ENCODE data around the gene CDH11. TPM values are rescaled to one million over a fixed set of nuclear protein-coding genes. Genes with fewer than 3 reads are reported as not detected.

Gene CDH11
- total and polyA plus RNA-seq, 10 of the 15 experiments (the other 5 are each of a cell fraction or from before 2014, with no cell fraction given) = 0.31 to 9.7 (median 0.87) TPM

DNA sequence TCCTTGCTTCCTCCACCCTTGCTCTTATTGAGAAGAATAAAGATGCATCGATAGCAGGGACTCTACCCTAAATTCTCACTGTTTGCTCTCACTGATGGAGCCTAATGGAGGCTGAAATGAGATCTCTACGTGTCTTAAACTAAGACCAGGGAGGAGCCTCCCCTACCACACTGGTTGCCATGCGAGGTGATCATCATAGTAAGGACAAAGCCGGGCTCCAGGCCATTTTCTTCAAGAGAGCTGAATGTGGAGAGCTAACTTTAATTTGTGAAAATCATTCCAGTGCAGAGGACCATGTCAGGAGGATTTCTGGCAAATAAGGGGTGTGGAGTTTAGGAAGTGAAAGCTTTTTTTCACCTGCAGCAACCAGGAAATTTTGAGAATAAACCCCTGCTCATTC, 5.6 kb downstream of the CDH11 start:
- Histone ChIP-seq H3K27me3 (replicated peaks in 1 of 2; ENCODE audit: control insufficient read depth in 2 of 2, insufficient read depth in 2 of 2, low read length in 1 of 2) (no peaks in the 10 kb centered on the region; a peak in 2 of 4 replicates), H3K4me3 (no peak overlapping the region), H3K79me2 (ENCODE audit: control insufficient read depth, insufficient read depth, low read length) (no peaks in the 10 kb centered on the region), H3K27ac (ENCODE audit: control insufficient read depth, insufficient read depth) (no peak overlapping the region), H3K36me3 (ENCODE audit: control insufficient read depth in 2 of 2, insufficient read depth in 2 of 2, low read length in 1 of 2) (no peaks in the 10 kb centered on the region), H3K9me3 (replicated peaks; ENCODE audit: control insufficient read depth, insufficient read depth, low read length) (no peaks in the 10 kb centered on the region), H3K4me2 (ENCODE audit: control insufficient read depth, insufficient read depth) (no peak overlapping the region), H4K20me1 (ENCODE audit: control insufficient read depth, insufficient read depth) (no peaks in the 10 kb centered on the region), H3K9ac (ENCODE audit: control insufficient read depth, insufficient read depth, low read length) (no peak overlapping the region), H3K4me1 (ENCODE audit: control insufficient read depth, insufficient read depth, low read length) (no peaks in the 10 kb centered on the region), H2AFZ (ENCODE audit: control insufficient read depth, low read depth, low read length) (no peak overlapping the region)
- DNase-seq (ENCODE audit: low read depth, low spot score) (no peak), FAIRE-seq (no peak), ATAC-seq (no peak)
- BruUV-seq (replicated peaks) = no TSS peak
- in situ Hi-C loops (cut with MboI) = loop anchor here (5.0 to 25.0 kb wide), 2 partner anchors 1029 to 1754 kb away; no protein-coding TSS in a partner anchor
- intact Hi-C loops (cut with micrococcal nuclease; ENCODE audit: unreplicated experiment) = loop anchor here (5.0 to 10.0 kb wide), 2 partner anchors 221 to 1029 kb away; no protein-coding TSS in a partner anchor
- RAD21 ChIA-PET (ENCODE audit: unreplicated experiment) = no interaction called here
- POLR2A ChIA-PET = no interaction called here
- SMC1A ChIA-PET (ENCODE audit: uncharacterized antibody, unreplicated experiment) = interaction anchor here (1.4 to 1.6 kb wide), 2 partner anchors 11 to 1654 kb away, joined by 3 to 6 read pairs; no protein-coding TSS in a partner anchor
- CTCF ChIA-PET = interaction anchor here (1.0 to 1.6 kb wide), 5 partner anchors 9 to 1655 kb away, joined by 3 to 5 read pairs (median 4); no protein-coding TSS in a partner anchor
- WGBS (ENCODE audit: insufficient coverage, insufficient replicate concordance, low lambda C conversion rate, missing lambda C conversion rate) = 4% methylated on average over 4 of the region's 4 CpGs
- TF ChIP-seq CBX5 (IDR thresholded peaks at IDR 0.05; ENCODE audit: low read depth) = no peak

DNA sequence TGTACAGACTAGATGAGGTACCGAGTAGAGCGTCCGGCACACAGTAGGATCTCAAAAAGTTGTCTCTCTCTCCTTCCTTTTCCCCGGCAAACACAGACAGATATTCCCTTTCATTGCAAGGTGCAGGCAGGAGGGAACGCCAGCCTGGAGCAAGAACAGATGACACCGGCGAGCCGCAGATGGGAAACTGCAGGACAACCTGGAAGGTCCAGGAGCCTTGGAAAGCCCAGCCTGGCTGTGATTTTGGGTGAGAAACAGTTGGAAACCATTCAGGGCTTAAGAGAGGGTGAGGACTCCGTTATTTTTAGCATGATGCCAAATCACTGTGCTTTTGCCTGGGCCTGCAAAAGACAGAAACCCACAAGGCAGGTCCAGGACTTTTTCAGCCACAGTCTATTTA, 7.3 kb downstream of the CDH11 start:
- POLR2A ChIA-PET = no interaction called here
- TF ChIP-seq CBX3 (IDR thresholded peaks at IDR 0.05; ENCODE audit: borderline replicate concordance, low read depth) (no peak), YY1 (IDR thresholded peaks at IDR 0.05; ENCODE audit: low read depth, low read length) (no peak), FOS (IDR thresholded peaks at IDR 0.05; ENCODE audit: borderline replicate concordance, extremely low read depth, insufficient read length) (no peak), PML (IDR thresholded peaks at IDR 0.05; ENCODE audit: low read length) (no peak), HDGF (IDR thresholded peaks at IDR 0.05) (no peak), BRCA1 (IDR thresholded peaks at IDR 0.05; ENCODE audit: low read depth, low read length) (no peak), MTA3 (IDR thresholded peaks at IDR 0.05; ENCODE audit: borderline replicate concordance, low read length) (no peak), RBBP5 (conservative IDR thresholded peaks at IDR 0.05) (no peak), ZBED1 (IDR thresholded peaks at IDR 0.05; ENCODE audit: borderline replicate concordance) (no peak)
- TF ChIP-seq, protein P1, sequence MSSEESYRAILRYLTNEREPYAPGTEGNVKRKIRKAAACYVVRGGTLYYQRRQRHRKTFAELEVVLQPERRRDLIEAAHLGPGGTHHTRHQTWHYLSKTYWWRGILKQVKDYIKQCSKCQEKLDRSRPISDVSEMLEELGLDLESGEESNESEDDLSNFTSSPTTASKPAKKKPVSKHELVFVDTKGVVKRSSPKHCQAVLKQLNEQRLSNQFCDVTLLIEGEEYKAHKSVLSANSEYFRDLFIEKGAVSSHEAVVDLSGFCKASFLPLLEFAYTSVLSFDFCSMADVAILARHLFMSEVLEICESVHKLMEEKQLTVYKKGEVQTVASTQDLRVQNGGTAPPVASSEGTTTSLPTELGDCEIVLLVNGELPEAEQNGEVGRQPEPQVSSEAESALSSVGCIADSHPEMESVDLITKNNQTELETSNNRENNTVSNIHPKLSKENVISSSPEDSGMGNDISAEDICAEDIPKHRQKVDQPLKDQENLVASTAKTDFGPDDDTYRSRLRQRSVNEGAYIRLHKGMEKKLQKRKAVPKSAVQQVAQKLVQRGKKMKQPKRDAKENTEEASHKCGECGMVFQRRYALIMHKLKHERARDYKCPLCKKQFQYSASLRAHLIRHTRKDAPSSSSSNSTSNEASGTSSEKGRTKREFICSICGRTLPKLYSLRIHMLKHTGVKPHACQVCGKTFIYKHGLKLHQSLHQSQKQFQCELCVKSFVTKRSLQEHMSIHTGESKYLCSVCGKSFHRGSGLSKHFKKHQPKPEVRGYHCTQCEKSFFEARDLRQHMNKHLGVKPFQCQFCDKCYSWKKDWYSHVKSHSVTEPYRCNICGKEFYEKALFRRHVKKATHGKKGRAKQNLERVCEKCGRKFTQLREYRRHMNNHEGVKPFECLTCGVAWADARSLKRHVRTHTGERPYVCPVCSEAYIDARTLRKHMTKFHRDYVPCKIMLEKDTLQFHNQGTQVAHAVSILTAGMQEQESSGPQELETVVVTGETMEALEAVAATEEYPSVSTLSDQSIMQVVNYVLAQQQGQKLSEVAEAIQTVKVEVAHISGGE (CRISPR knock-in tag; IDR thresholded peaks at IDR 0.05) = no peak
- TF ChIP-seq, protein P2, sequence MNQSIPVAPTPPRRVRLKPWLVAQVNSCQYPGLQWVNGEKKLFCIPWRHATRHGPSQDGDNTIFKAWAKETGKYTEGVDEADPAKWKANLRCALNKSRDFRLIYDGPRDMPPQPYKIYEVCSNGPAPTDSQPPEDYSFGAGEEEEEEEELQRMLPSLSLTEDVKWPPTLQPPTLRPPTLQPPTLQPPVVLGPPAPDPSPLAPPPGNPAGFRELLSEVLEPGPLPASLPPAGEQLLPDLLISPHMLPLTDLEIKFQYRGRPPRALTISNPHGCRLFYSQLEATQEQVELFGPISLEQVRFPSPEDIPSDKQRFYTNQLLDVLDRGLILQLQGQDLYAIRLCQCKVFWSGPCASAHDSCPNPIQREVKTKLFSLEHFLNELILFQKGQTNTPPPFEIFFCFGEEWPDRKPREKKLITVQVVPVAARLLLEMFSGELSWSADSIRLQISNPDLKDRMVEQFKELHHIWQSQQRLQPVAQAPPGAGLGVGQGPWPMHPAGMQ (IDR thresholded peaks at IDR 0.05; ENCODE audit: borderline replicate concordance) = no peak
- ATAC-seq = no peak
- SMC1A ChIA-PET (ENCODE audit: uncharacterized antibody, unreplicated experiment) = interaction anchor here (0.6 to 1.6 kb wide), 3 partner anchors 10 to 533 kb away, joined by 3 to 4 read pairs (median 3); no protein-coding TSS in a partner anchor
- Histone ChIP-seq H3K4me2 (ENCODE audit: control insufficient read depth, insufficient read depth) (no peak overlapping the region), H2AFZ (ENCODE audit: control insufficient read depth, low read depth, low read length) (no peak overlapping the region), H3K27ac (ENCODE audit: control insufficient read depth, insufficient read depth) (no peak overlapping the region), H4K20me1 (ENCODE audit: control insufficient read depth, insufficient read depth) (no peaks in the 10 kb centered on the region), H3K27me3 (replicated peaks in 1 of 2; ENCODE audit: control insufficient read depth in 2 of 2, insufficient read depth in 2 of 2, low read length in 1 of 2) (no peaks in the 10 kb centered on the region; a peak in 1 of 4 replicates), H3K79me2 (ENCODE audit: control insufficient read depth, insufficient read depth, low read length) (no peaks in the 10 kb centered on the region), H3K9ac (ENCODE audit: control insufficient read depth, insufficient read depth, low read length) (no peak overlapping the region), H3K4me3 (no peak overlapping the region), H3K4me1 (ENCODE audit: control insufficient read depth, insufficient read depth, low read length) (no peaks in the 10 kb centered on the region), H3K36me3 (ENCODE audit: control insufficient read depth in 2 of 2, insufficient read depth in 2 of 2, low read length in 1 of 2) (no peaks in the 10 kb centered on the region), H3K9me3 (replicated peaks; ENCODE audit: control insufficient read depth, insufficient read depth, low read length) (no peaks in the 10 kb centered on the region)
- 53% methylated on average over 9 of the region's 9 CpGs for WGBS (ENCODE audit: insufficient coverage, insufficient replicate concordance, low lambda C conversion rate, missing lambda C conversion rate)
- CTCF ChIA-PET = interaction anchor here (0.6 to 1.6 kb wide), 3 partner anchors 10 to 1653 kb away, joined by 3 to 4 read pairs (median 3); no protein-coding TSS in a partner anchor
- intact Hi-C loops (cut with micrococcal nuclease; ENCODE audit: unreplicated experiment) = loop anchor here (10.0 kb wide), 1 partner anchor 220 kb away; no protein-coding TSS in a partner anchor
- in situ Hi-C loops (cut with MboI) = loop anchor here (25.0 kb wide), 1 partner anchor 1027 kb away; no protein-coding TSS in a partner anchor
- no peak for FAIRE-seq
- RAD21 ChIA-PET (ENCODE audit: unreplicated experiment) = interaction anchor here (1.4 to 1.6 kb wide), 2 partner anchors 250 to 367 kb away, joined by 4 read pairs; no protein-coding TSS in a partner anchor
- no TSS peak for BruUV-seq (replicated peaks)
- no peak for DNase-seq (ENCODE audit: low read depth, low spot score)

Data from GM12878 (cell line).